ENCODE measurements around the gene CAGE1.

Gene CAGE1

DNA sequence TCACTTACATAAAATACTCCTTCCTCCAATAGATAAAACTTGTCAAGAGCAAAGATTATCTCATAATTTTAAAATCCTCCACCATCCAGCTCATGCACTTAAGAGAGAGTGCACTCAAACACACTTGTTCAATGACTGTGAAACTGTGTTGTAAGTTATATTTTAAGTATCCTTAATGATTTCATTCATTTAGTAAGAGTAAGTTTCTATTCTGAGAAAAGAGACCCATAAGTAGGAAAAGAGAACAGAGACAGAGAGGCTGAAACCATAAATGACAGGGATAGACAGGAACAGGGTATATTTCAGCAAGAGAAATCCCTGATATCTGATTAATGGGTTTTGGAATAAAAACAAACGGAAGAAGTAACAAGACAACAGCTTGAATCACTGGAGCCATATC is 84.7 kb downstream of the CAGE1 start:
- DNase-seq, result no peak

GRCh38 chr6:7301702-7302101 is 87.8 kb downstream of the CAGE1 start:
- no peak for DNase-seq

GRCh38 chr6:7300926-7301325 is 88.6 kb downstream of the CAGE1 start:
- DNase-seq, result no peak

- DNase-seq, result no peak
These were observed 91.4 kb downstream of the CAGE1 start for GRCh38 chr6:7298113-7298512.

GRCh38 chr6:7296602-7297001 is 92.9 kb downstream of the CAGE1 start:
- DNase-seq, result no peak

GRCh38 chr6:7295916-7296315 is 93.6 kb downstream of the CAGE1 start:
- DNase-seq, result no peak

- no peak for DNase-seq
These were observed 96.8 kb downstream of the CAGE1 start for GRCh38 chr6:7292596-7293255.

DNA sequence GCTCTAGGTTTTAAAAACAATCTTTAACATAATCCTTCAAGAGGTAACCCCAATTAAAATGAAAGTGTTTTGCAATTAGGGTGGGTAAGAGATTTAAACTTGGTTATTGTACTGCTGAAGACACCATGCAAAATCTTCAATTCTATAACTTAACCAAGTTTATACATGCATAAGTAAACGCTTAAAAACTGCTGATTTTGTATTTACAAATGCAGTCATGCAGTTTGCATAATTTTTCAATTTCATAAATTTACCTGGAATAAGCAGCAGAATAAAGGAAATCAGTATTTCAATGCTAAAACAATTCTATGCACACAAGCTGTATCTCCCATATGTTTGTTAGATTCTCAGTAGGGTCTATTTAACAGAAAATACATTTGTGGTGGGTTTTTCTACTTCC is 99.5 kb downstream of the CAGE1 start:
- no peak for DNase-seq

- no peak for DNase-seq
These were observed 104.1 kb downstream of the CAGE1 start for GRCh38 chr6:7285416-7285815.

DNA sequence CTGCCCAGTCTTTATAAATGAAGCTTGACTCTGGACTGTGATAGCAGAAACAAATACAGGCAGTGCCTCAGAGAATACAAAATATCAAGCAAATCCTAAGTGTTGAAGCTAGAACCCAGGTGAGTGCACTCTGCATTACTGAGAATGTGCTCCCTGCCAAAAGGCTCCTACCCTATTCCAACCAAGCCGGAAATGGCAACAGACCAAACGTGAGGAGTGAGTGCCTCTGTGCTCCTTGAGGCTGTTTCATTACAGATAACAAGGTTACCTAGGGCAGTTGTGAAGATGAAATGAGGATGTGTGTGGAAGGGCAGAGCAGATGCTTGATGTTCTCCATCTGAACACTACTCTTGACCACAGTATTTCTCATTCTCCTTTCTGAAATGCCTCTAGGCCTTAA is 105.9 kb downstream of the CAGE1 start:
- DNase-seq, result no peak

DNA sequence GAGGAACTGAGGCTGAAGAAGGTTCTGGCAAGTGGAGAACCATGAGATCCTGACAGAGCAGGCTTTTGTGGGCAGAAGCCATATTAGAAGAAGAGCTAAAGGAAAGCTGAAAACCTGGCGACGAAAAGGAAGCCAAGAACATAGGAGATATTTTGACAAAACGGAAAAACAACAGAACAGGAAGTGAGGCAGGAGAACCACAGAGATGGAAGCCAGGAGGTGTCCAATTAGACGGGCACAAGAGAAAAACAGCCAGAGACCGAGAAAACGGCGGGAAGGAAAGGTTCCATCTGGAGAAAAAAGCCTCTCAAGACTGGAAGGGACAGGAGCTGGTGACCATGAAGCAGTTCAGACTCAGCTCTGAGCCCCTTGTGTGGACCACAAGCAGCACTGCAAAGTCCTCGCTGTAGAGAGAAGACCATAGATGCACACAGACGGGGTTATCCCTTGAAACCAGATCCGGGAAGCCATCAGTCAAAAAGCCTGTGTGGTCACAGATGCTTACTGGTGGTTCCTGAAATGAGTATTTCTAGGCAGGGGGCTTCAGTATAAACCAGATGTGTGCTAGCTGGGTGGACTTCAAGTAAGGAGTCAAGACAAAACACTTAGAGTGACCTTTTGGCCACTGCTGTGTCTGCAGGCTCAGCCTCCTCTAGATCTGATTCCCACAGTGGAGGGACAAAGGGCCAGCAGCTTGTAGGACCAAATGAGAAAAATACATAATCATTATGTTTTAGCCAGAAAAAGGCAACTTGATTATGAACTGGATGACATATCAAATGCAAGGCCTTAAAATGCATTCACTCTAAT is 107.2 kb downstream of the CAGE1 start:
- no peak for DNase-seq

Measured in activated gamma-delta T cell (primary cell).